ENCODE results near the gene TNPO3.

DNA sequence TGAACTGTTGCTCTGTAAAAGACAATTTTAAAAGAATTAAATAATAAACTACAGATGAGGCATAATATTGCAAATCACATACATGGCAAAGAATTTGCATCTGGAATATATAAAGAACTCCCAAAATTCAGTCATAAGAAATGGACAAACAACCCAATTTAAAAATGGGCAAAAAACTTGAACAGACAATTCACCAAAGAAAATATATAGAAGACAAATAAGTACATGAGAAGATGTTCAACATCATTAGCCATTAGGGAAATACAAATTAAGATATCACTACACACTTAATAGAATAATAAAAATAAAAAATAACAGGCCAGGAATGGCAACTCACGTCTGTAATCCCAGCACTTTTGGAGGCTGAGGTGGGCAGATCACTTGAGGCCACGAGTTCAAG is 22.0 kb upstream of the TNPO3 start:
- TF ChIP-seq, protein P1, sequence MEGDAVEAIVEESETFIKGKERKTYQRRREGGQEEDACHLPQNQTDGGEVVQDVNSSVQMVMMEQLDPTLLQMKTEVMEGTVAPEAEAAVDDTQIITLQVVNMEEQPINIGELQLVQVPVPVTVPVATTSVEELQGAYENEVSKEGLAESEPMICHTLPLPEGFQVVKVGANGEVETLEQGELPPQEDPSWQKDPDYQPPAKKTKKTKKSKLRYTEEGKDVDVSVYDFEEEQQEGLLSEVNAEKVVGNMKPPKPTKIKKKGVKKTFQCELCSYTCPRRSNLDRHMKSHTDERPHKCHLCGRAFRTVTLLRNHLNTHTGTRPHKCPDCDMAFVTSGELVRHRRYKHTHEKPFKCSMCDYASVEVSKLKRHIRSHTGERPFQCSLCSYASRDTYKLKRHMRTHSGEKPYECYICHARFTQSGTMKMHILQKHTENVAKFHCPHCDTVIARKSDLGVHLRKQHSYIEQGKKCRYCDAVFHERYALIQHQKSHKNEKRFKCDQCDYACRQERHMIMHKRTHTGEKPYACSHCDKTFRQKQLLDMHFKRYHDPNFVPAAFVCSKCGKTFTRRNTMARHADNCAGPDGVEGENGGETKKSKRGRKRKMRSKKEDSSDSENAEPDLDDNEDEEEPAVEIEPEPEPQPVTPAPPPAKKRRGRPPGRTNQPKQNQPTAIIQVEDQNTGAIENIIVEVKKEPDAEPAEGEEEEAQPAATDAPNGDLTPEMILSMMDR (IDR thresholded peaks at IDR 0.05): no peak
- TF ChIP-seq EZH2phosphoT487 (IDR thresholded peaks at IDR 0.05) (no peak), EZH2 (IDR thresholded peaks at IDR 0.05) (no peak)

All from neural progenitor cell (in vitro differentiated cells).